HepG2 (cell line): Measurements from ENCODE around the gene RPL41. TPM values are rescaled to one million over a fixed set of nuclear protein-coding genes. Genes with fewer than 3 reads are reported as not detected.

ENCODE experiments used
- AHR ChIP-seq: IDR thresholded peaks from 2 replicates; pipeline ENCODE4 v1.6.1; 2018; ENCODE audit warnings: missing genetic modification reagents, missing compliant biosample characterization
- ASH2L ChIP-seq: fragments of 300-600, 200-600 bp; sonication (generic); IDR thresholded peaks from 2 replicates; pipeline ENCODE4 v1.7.0; 2017; ENCODE audit warnings: low read depth, mild to moderate bottlenecking, moderate library complexity, mixed read lengths, low read length; ENCODE audit not compliant: insufficient read length
- HNF4A ChIP-seq: sonication (generic); formaldehyde crosslinking; IDR thresholded peaks from 2 replicates; pipeline ENCODE4 v1.4.0; 2020; ENCODE audit warnings: missing genetic modification reagents
- ISL2 ChIP-seq: sonication (generic); formaldehyde crosslinking; IDR thresholded peaks from 2 replicates; pipeline ENCODE4 v1.5.0; 2020; ENCODE audit warnings: missing genetic modification reagents
- KLF6 ChIP-seq: IDR thresholded peaks from 2 replicates; pipeline ENCODE4 v1.8.0; 2016; ENCODE audit warnings: missing biosample characterization, missing genetic modification reagents
- MAZ ChIP-seq, 2 experiments: sonication (generic) in 1 of 2; formaldehyde crosslinking in 1 of 2; IDR thresholded peaks; 2 replicates each; pipeline versions ENCODE4 v1.5.0 to v1.6.1; 2012 to 2020; ENCODE audit warnings: low read depth in 2 of 2, mild to moderate bottlenecking in 2 of 2, borderline replicate concordance in 1 of 2, improper control_type of control experiment in 1 of 2, low read length in 1 of 2, missing genetic modification reagents in 1 of 2, moderate library complexity in 1 of 2
- MTF1 ChIP-seq: sonication (generic); formaldehyde crosslinking; IDR thresholded peaks from 2 replicates; pipeline ENCODE4 v1.5.0; 2020; ENCODE audit warnings: missing genetic modification reagents
- SIX1 ChIP-seq: sonication (generic); formaldehyde crosslinking; IDR thresholded peaks from 2 replicates; pipeline ENCODE4 v1.4.0; 2020; ENCODE audit warnings: missing genetic modification reagents, borderline replicate concordance
- TAF15 ChIP-seq: fragments of 200-400 bp; formaldehyde crosslinking; IDR thresholded peaks from one replicate; pipeline ENCODE4 v1.6.1; 2018; ENCODE audit warnings: mild to moderate bottlenecking, low read depth, low read length; ENCODE audit not compliant: poor library complexity, severe bottlenecking
- TEAD3 ChIP-seq: optimal IDR thresholded peaks from 2 replicates; pipeline ENCODE3; 2016; ENCODE audit warnings: borderline replicate concordance
- WIZ ChIP-seq: sonication (generic); formaldehyde crosslinking; IDR thresholded peaks from 2 replicates; pipeline ENCODE4 v1.5.1; 2020; ENCODE audit warnings: mild to moderate bottlenecking, missing genetic modification reagents
- ZFY ChIP-seq: sonication (generic); formaldehyde crosslinking; IDR thresholded peaks from 2 replicates; pipeline ENCODE4 v1.4.0; 2020; ENCODE audit warnings: missing genetic modification reagents
- ZNF274 ChIP-seq: sonication (generic); formaldehyde crosslinking; IDR thresholded peaks from 2 replicates; pipeline ENCODE4 v1.5.1; 2020; ENCODE audit warnings: mild to moderate bottlenecking, missing genetic modification reagents
- ZNF33B ChIP-seq: sonication (generic); formaldehyde crosslinking; IDR thresholded peaks from 2 replicates; pipeline ENCODE4 v1.5.1; 2020; ENCODE audit warnings: mild to moderate bottlenecking, missing genetic modification reagents
- ZNF354B ChIP-seq: sonication (generic); formaldehyde crosslinking; IDR thresholded peaks from 2 replicates; pipeline ENCODE4 v1.8.0; 2022; ENCODE audit warnings: mild to moderate bottlenecking, missing genetic modification reagents
- ZNF510 ChIP-seq: sonication (generic); formaldehyde crosslinking; IDR thresholded peaks from 2 replicates; pipeline ENCODE4 v1.4.0; 2020; ENCODE audit warnings: low read depth, mild to moderate bottlenecking, missing genetic modification reagents
- ZNF709 ChIP-seq: sonication (generic); formaldehyde crosslinking; IDR thresholded peaks from 2 replicates; pipeline ENCODE4 v1.5.0; 2020; ENCODE audit warnings: mild to moderate bottlenecking, missing genetic modification reagents
- polyA plus RNA-seq, 8 experiments: library from polyadenylated mRNA; depleted of rRNA in 3 of 8; stranded (reverse) in 7 of 8; unstranded in 1 of 8; fragments of >200 nt; fragmentation: Illumina TruSeq in 4 of 8; extraction: Trizol in 4 of 8; gene quantifications; 2 replicates each; pipeline versions ENCODE4 v1.2.1 to v1.2.3, GENCODE V29; 2011 to 2016; ENCODE audit warnings: low read depth in 4 of 8, missing spikeins in 1 of 8, mixed read lengths in 1 of 8; ENCODE audit not compliant: insufficient read depth in 1 of 8
- total RNA-seq, 5 experiments: library from RNA; depleted of rRNA; stranded (reverse); fragments of >200 nt; fragmentation: Illumina TruSeq; extraction: Trizol; gene quantifications; 2 replicates each; pipeline ENCODE4 v1.2.3, GENCODE V29; 2016; ENCODE audit warnings: low read depth in 1 of 5
- TF ChIP-seq, protein P1 (sequence below): IDR thresholded peaks from 2 replicates; pipeline ENCODE4 v1.4.0; 2020; ENCODE audit warnings: mild to moderate bottlenecking, missing genetic modification reagents
- TF ChIP-seq, protein P2 (sequence below): sonication (generic); formaldehyde crosslinking; conservative IDR thresholded peaks from 2 replicates; pipeline ENCODE4 v1.4.0; 2020; ENCODE audit warnings: missing genetic modification reagents
- TF ChIP-seq, protein P3 (sequence below): sonication (generic); formaldehyde crosslinking; conservative IDR thresholded peaks from 2 replicates; pipeline ENCODE4 v1.4.0; 2020; ENCODE audit warnings: mild to moderate bottlenecking, missing genetic modification reagents, moderate library complexity

Gene RPL41
- total and polyA plus RNA-seq, 2 of the 13 experiments (the other 11 are each of a cell fraction or from before 2014, with no cell fraction given): 4,012 to 7,670 TPM

DNA sequence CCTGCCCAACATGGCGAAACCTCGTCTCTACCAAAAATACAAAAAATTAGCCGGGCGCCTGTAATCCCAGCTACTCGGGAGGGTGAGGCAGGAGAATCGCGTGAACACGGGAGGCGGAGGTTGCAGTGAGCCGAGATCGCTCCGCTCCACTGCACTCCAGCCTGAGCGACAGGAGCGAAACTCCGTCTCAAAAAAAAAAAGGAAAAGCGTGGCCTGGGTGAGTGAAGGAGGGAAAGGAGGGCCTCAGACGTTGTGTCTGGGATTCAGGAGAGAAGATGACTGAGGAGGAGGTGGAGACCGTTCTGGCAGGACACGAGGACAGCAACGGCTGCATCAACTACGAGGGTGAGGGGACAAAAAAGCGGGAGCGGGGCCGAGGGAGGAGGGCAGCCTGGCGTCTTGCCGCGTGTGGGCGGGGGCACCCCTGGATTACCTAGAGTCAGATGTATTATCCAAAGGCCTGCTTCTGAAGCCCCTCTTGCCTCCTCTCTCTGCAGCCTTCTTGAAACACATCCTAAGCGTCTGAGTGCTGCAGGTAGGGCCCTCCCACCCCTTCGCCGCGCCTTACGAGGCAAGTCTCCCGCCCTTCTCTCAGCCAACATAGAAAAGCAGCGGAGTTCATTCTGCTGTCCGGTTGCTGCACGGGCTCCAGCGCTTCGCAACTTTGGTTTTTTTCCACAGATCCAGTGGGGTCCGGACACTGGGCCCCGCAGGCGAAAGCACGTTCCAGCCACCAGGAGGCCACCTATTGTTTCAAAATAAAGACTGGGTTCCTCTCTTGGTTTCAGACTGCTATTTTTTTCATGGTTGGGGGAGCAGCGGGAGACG lies 41.0 kb downstream of the RPL41 start (continued):
- TF ChIP-seq HNF4A (no peak; the same call in 1 of the 2 replicates), ZNF510 (no peak), KLF6 (CRISPR knock-in tag) (peak; percentile 9; the same call in 1 of the 2 replicates), TEAD3 (CRISPR knock-in tag) (peak; percentile 100), ZNF709 (CRISPR knock-in tag) (no peak), ZNF354B (CRISPR knock-in tag) (no peak), ZFY (peak; percentile 60), ISL2 (CRISPR knock-in tag) (no peak), SIX1 (CRISPR knock-in tag) (no peak), ZNF274 (no peak), AHR (no peak), MAZ (IDR thresholded peaks at IDR 0.05; ENCODE audit: borderline replicate concordance, low read depth, low read length) (no peak), MAZ (CRISPR knock-in tag; IDR thresholded peaks at IDR 0.05; ENCODE audit: low read depth) (0 out of 2 replicates have a peak, but pooled peaks have one; percentile 14), ASH2L (peak; percentile 38), MTF1 (CRISPR knock-in tag) (no peak), WIZ (CRISPR knock-in tag) (no peak), ZNF33B (CRISPR knock-in tag) (no peak), TAF15 (no peak)
- TF ChIP-seq, protein P1, sequence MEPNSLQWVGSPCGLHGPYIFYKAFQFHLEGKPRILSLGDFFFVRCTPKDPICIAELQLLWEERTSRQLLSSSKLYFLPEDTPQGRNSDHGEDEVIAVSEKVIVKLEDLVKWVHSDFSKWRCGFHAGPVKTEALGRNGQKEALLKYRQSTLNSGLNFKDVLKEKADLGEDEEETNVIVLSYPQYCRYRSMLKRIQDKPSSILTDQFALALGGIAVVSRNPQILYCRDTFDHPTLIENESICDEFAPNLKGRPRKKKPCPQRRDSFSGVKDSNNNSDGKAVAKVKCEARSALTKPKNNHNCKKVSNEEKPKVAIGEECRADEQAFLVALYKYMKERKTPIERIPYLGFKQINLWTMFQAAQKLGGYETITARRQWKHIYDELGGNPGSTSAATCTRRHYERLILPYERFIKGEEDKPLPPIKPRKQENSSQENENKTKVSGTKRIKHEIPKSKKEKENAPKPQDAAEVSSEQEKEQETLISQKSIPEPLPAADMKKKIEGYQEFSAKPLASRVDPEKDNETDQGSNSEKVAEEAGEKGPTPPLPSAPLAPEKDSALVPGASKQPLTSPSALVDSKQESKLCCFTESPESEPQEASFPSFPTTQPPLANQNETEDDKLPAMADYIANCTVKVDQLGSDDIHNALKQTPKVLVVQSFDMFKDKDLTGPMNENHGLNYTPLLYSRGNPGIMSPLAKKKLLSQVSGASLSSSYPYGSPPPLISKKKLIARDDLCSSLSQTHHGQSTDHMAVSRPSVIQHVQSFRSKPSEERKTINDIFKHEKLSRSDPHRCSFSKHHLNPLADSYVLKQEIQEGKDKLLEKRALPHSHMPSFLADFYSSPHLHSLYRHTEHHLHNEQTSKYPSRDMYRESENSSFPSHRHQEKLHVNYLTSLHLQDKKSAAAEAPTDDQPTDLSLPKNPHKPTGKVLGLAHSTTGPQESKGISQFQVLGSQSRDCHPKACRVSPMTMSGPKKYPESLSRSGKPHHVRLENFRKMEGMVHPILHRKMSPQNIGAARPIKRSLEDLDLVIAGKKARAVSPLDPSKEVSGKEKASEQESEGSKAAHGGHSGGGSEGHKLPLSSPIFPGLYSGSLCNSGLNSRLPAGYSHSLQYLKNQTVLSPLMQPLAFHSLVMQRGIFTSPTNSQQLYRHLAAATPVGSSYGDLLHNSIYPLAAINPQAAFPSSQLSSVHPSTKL (CRISPR knock-in tag): no peak
- TF ChIP-seq, protein P2, sequence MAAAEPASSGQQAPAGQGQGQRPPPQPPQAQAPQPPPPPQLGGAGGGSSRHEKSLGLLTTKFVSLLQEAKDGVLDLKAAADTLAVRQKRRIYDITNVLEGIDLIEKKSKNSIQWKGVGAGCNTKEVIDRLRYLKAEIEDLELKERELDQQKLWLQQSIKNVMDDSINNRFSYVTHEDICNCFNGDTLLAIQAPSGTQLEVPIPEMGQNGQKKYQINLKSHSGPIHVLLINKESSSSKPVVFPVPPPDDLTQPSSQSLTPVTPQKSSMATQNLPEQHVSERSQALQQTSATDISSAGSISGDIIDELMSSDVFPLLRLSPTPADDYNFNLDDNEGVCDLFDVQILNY (CRISPR knock-in tag): no peak
- TF ChIP-seq, protein P3, sequence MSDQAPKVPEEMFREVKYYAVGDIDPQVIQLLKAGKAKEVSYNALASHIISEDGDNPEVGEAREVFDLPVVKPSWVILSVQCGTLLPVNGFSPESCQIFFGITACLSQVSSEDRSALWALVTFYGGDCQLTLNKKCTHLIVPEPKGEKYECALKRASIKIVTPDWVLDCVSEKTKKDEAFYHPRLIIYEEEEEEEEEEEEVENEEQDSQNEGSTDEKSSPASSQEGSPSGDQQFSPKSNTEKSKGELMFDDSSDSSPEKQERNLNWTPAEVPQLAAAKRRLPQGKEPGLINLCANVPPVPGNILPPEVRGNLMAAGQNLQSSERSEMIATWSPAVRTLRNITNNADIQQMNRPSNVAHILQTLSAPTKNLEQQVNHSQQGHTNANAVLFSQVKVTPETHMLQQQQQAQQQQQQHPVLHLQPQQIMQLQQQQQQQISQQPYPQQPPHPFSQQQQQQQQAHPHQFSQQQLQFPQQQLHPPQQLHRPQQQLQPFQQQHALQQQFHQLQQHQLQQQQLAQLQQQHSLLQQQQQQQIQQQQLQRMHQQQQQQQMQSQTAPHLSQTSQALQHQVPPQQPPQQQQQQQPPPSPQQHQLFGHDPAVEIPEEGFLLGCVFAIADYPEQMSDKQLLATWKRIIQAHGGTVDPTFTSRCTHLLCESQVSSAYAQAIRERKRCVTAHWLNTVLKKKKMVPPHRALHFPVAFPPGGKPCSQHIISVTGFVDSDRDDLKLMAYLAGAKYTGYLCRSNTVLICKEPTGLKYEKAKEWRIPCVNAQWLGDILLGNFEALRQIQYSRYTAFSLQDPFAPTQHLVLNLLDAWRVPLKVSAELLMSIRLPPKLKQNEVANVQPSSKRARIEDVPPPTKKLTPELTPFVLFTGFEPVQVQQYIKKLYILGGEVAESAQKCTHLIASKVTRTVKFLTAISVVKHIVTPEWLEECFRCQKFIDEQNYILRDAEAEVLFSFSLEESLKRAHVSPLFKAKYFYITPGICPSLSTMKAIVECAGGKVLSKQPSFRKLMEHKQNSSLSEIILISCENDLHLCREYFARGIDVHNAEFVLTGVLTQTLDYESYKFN (CRISPR knock-in tag): no peak
